Tibial nerve (tissue), 4 donors: ENCODE measurements around the gene AKAP9. TPM values are rescaled to one million over a fixed set of nuclear protein-coding genes. Genes with fewer than 3 reads are reported as not detected.

Experiments used
- DNase-seq, 2 donors: peaks; one replicate each; pipeline ENCODE4 v3.0.0-alpha.2; 2019; ENCODE audit warnings: low spot score in 2 of 2
- H3K27ac ChIP-seq, 4 donors: fragments of 200-600 bp; sonication (generic) in 3 of 4; one replicate each; pipeline ENCODE4 v1.5.1; 2017 to 2019; ENCODE audit warnings: mild to moderate bottlenecking in 1 of 4
- H3K27me3 ChIP-seq, 2 donors: fragments of 200-600 bp; sonication (generic) in 1 of 2; one replicate each; pipeline versions ENCODE4 v1.5.1 to v1.6.0; 2017 to 2019
- H3K36me3 ChIP-seq, 3 donors: fragments of 200-600 bp; sonication (generic); one replicate each; pipeline ENCODE4 v1.5.1; 2018 to 2019
- H3K4me1 ChIP-seq, 4 donors: fragments of 200-600 bp; sonication (generic) in 3 of 4; one replicate each; pipeline ENCODE4 v1.5.1; 2017 to 2019
- H3K4me3 ChIP-seq, 4 donors: fragments of 200-600 bp; sonication (generic) in 3 of 4; one replicate each; pipeline ENCODE4 v1.5.1; 2017 to 2019; ENCODE audit warnings: mild to moderate bottlenecking in 1 of 4, moderate library complexity in 1 of 4
- H3K9me3 ChIP-seq, 4 donors: fragments of 200-600 bp; sonication (generic) in 3 of 4; one replicate each; pipeline ENCODE4 v1.5.1; 2017 to 2019
- EP300 ChIP-seq, 2 donors: sonication (generic); formaldehyde crosslinking; IDR thresholded peaks; one replicate each; pipeline ENCODE4 v1.6.1; 2017; ENCODE audit warnings: antibody characterized with exemption in 2 of 2, mild to moderate bottlenecking in 1 of 2
- POLR2A ChIP-seq, 2 donors: fragments of 450-650 bp; IDR thresholded peaks; one replicate each; pipeline ENCODE4 v1.6.1; 2017; ENCODE audit warnings: antibody characterized with exemption in 2 of 2, mild to moderate bottlenecking in 2 of 2, moderate library complexity in 2 of 2
- WGBS, 2 donors: methylation state at CpG; one replicate each; pipeline ENCODE4 v1.1.5; 2018; 5-methylcytosine and 5-hydroxymethylcytosine counted together
- total RNA-seq, 4 donors: library from RNA; depleted of rRNA; stranded (reverse); fragments of >200 nt; gene quantifications; one replicate each; pipeline ENCODE4 v1.1.0, GENCODE V29; 2016
- TF ChIP-seq, protein P1 (sequence below), 5 experiments: fragments of 200-600 bp in 3 of 5; fragments of 450-650 bp in 2 of 5; sonication (generic) in 3 of 5; IDR thresholded peaks; one replicate each; pipeline ENCODE4 v1.5.1; 2016 to 2019; ENCODE audit warnings: antibody characterized with exemption in 5 of 5, mild to moderate bottlenecking in 3 of 5, moderate library complexity in 2 of 5

Gene AKAP9
- total RNA-seq, 4 donors from 2014 or later = 62.8 to 77.8 (median 73.0) TPM

DNA sequence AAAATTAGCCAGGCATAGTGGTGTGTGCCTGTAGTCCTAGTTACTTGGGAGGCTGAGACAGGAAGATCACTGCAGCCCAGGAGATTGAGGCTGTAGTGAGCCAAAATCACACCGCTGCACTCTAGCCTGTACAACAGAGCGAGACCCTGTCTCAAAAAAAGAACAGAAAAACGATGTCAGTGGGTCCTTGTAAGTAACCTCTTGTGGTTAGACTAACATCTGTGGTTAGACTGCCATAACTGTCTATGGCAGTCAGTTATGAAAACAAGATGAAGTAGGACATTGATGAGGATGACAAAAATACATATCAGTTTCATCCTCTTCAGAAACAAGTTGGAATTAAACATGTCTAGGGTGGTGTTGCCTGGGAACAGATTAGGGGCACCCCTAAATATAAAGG is 53.3 kb downstream of the AKAP9 start:
- no peaks in the 10 kb centered on the region for H3K27me3 ChIP-seq
- no peaks in the 10 kb centered on the region for H3K4me1 ChIP-seq
- DNase-seq = no peak
- H3K27ac ChIP-seq = no peak overlapping the region
- no peaks in the 10 kb centered on the region for H3K9me3 ChIP-seq
- TF ChIP-seq POLR2A (IDR thresholded peaks at IDR 0.05) = no peak
- no peak for TF ChIP-seq EP300 (IDR thresholded peaks at IDR 0.05)
- TF ChIP-seq, protein P1, sequence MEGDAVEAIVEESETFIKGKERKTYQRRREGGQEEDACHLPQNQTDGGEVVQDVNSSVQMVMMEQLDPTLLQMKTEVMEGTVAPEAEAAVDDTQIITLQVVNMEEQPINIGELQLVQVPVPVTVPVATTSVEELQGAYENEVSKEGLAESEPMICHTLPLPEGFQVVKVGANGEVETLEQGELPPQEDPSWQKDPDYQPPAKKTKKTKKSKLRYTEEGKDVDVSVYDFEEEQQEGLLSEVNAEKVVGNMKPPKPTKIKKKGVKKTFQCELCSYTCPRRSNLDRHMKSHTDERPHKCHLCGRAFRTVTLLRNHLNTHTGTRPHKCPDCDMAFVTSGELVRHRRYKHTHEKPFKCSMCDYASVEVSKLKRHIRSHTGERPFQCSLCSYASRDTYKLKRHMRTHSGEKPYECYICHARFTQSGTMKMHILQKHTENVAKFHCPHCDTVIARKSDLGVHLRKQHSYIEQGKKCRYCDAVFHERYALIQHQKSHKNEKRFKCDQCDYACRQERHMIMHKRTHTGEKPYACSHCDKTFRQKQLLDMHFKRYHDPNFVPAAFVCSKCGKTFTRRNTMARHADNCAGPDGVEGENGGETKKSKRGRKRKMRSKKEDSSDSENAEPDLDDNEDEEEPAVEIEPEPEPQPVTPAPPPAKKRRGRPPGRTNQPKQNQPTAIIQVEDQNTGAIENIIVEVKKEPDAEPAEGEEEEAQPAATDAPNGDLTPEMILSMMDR (IDR thresholded peaks at IDR 0.05) = no peak
- 68 to 83% methylated on average over 3 of the region's 3 CpGs for WGBS, 2 donors
- H3K36me3 ChIP-seq = peaks cover 0 to 63% (median 3%) of the 10 kb centered on the region in 3 donors
- H3K4me3 ChIP-seq = no peak overlapping the region

DNA sequence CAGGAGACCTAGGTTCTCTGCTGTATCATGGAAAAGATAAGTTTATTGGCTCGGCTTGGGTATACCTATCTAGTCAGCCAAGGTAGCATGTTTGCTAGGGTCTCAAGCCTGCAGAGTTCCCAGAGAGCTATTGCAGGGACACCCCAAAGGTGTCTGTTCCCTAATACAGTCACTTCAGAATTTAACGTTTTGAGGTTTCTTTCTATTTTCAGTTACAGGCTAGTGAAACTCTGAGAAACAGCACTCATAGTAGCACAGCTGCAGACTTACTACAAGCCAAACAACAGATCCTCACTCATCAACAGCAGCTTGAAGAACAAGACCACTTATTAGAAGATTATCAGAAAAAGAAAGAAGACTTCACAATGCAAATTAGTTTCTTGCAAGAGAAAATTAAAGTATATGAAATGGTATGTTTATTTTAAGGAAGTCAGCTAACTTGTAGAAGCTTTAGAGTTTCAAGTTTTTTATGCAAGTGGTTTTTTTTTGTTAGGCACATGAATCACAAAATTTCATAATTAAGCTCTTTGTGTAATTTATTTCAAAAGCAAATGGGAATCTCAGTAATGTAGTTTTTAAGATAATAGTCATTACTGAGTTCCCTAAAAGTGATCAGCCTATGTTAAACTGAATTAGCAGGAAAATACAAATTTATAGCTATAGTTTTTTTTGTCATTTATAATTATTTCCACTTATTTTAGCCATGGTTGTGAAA is 54.9 kb downstream of the AKAP9 start:
- H3K27ac ChIP-seq = no peak overlapping the region
- H3K9me3 ChIP-seq = no peaks in the 10 kb centered on the region
- no peaks in the 10 kb centered on the region for H3K4me1 ChIP-seq
- no peak overlapping the region for H3K4me3 ChIP-seq
- no peaks in the 10 kb centered on the region for H3K27me3 ChIP-seq
- TF ChIP-seq, protein P1 (IDR thresholded peaks at IDR 0.05) = no peak
- TF ChIP-seq POLR2A (IDR thresholded peaks at IDR 0.05) = no peak
- no peak for TF ChIP-seq EP300 (IDR thresholded peaks at IDR 0.05)
- DNase-seq = no peak
- H3K36me3 ChIP-seq = peaks cover 0 to 78% (median 3%) of the 10 kb centered on the region in 3 donors
- WGBS, 2 donors = 74 to 76% methylated on average over 2 of the region's 2 CpGs

DNA sequence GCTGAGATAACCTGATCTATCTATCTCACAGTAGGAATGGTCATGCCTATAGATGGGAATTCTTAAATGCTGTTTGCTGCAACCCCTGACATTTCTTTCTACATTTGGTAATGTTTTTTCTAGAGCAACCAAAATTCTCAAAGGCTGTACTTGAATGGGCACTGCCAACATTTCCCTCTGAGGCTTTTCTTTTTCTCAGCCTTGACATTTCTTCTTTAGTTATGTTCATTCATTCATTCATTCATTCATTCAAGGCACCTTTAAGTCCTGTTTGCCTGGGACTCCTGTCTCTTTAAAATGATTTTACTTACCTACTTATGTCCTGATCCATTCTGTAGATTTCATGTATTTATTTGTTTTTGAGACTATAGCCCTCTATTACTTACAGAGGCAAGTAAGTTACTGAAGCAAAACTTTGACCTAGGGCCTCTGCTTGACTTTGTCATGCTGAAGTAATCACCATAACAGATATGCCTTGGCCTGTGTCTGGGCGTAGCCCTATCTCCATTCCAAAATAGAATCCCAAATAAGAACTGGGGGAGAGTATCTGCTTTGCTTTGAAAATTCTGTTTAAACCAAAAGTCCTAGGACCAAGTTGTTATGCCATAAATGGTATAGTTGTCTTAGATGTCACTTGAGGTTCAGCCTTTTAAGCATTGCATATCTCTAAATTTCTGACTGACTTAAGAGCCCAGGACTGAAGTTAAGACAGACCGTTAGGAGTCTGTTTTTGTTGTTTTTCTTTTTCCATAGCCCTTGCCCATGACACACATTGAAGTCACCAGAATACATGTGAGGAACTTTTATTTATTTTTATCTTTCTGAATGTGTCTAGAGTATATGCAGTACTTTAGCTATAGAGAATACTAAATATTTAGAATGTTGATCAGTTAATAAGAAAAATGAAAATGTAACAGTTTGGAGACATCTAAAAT is 59.2 kb downstream of the AKAP9 start:
- Histone ChIP-seq H3K36me3 (peaks cover 0 to 74% (median 8%) of the 10 kb centered on the region in 3 donors), H3K27me3 (no peaks in the 10 kb centered on the region), H3K9me3 (no peaks in the 10 kb centered on the region), H3K4me3 (no peak overlapping the region), H3K27ac (no peak overlapping the region), H3K4me1 (no peaks in the 10 kb centered on the region)
- TF ChIP-seq EP300 (IDR thresholded peaks at IDR 0.05) (no peak), POLR2A (IDR thresholded peaks at IDR 0.05) (no peak)
- TF ChIP-seq, protein P1 (IDR thresholded peaks at IDR 0.05) = no peak
- DNase-seq = no peak
- 89 to 91% methylated on average over 2 of the region's 2 CpGs for WGBS, 2 donors

DNA sequence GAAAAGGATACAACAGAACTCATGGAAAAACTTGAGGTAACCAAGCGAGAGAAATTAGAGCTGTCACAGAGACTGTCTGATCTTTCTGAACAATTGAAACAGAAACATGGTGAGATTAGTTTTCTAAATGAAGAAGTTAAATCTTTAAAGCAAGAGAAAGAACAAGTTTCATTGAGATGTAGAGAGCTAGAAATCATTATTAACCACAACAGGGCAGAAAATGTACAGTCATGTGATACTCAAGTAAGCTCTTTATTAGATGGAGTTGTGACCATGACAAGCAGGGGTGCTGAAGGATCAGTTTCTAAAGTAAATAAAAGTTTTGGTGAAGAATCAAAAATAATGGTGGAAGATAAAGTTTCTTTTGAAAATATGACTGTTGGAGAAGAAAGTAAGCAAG is 62.1 kb downstream of the AKAP9 start:
- TF ChIP-seq POLR2A (IDR thresholded peaks at IDR 0.05) (no peak), EP300 (IDR thresholded peaks at IDR 0.05) (no peak)
- TF ChIP-seq, protein P1 (IDR thresholded peaks at IDR 0.05) = no peak
- H3K27me3 ChIP-seq = no peaks in the 10 kb centered on the region
- no peak for DNase-seq
- H3K4me1 ChIP-seq = no peaks in the 10 kb centered on the region
- no peak overlapping the region for H3K27ac ChIP-seq
- H3K9me3 ChIP-seq = no peaks in the 10 kb centered on the region
- WGBS, 2 donors = 97 to 98% methylated on average over 1 of the region's 1 CpG
- no peak overlapping the region for H3K4me3 ChIP-seq
- peaks cover 0 to 66% (median 8%) of the 10 kb centered on the region in 3 donors for H3K36me3 ChIP-seq

DNA sequence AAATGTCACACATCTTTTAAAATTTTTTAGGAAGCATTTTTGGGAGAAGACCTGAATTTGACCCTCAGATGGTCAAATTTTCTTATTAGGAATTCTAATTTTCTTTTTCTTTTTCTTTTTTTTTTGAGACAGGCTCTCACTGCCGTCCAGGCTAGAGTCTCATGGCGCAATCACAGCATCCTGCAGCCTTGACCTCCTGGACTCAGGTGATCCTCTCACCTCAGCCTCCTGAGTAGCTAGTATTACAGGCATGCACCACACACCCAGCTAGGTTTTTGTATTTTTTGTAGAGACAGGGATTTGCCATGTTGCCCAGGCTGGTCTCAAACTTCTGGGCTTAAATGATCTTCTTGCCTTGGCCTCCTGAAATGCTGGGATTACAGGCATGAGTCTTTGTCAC is 65.4 kb downstream of the AKAP9 start:
- Histone ChIP-seq H3K27me3 (no peaks in the 10 kb centered on the region), H3K4me1 (no peaks in the 10 kb centered on the region), H3K27ac (no peak overlapping the region), H3K4me3 (no peak overlapping the region), H3K9me3 (peaks cover 0 to 13% (median 0%) of the 10 kb centered on the region in 4 donors), H3K36me3 (peaks cover 0 to 69% (median 3%) of the 10 kb centered on the region in 3 donors)
- TF ChIP-seq, protein P1 (IDR thresholded peaks at IDR 0.05) = no peak
- TF ChIP-seq POLR2A (IDR thresholded peaks at IDR 0.05) = no peak
- no peak for TF ChIP-seq EP300 (IDR thresholded peaks at IDR 0.05)
- 91 to 97% methylated on average over 2 of the region's 2 CpGs for WGBS, 2 donors
- no peak for DNase-seq
